Stimulated activated CD4-positive, alpha-beta T cell treated with anti-CD3 and anti-CD28 coated beads, Interleukin-2, amount 100 ng/mL, for 48 hours (primary cell): Measurements from ENCODE around the gene CRAMP1.

Experiments
- DNase-seq, 2 donors: peaks; one replicate each; pipeline ENCODE4 v3.0.0-alpha.2; 2020

Gene CRAMP1

GRCh38 chr16:1657841-1658240, 45.7 kb downstream of the CRAMP1 start:
- no peak for DNase-seq

GRCh38 chr16:1659031-1659430, 46.9 kb downstream of the CRAMP1 start:
- no peak for DNase-seq

GRCh38 chr16:1661826-1662225, 49.7 kb downstream of the CRAMP1 start:
- no peak for DNase-seq

DNA sequence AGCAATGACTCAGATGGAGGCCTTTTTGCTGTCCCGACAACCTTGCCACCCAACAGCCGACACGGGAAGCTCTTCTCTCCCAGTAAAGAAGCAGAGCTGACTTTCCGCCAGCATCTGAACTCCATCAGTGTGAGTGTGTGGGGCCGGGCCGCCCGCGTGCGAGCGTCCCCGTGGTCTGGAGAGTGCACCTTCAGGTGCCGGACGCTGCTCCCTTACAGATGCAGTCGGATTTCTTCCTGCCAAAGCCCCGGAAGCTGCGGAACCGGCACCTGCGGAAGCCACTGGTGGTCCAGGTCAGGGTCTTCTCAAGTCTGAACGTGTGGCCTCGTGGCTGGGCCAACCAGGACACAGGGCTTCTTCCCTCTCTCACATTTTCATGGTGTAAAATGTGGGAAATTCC, 50.4 kb downstream of the CRAMP1 start:
- no peak for DNase-seq

DNA sequence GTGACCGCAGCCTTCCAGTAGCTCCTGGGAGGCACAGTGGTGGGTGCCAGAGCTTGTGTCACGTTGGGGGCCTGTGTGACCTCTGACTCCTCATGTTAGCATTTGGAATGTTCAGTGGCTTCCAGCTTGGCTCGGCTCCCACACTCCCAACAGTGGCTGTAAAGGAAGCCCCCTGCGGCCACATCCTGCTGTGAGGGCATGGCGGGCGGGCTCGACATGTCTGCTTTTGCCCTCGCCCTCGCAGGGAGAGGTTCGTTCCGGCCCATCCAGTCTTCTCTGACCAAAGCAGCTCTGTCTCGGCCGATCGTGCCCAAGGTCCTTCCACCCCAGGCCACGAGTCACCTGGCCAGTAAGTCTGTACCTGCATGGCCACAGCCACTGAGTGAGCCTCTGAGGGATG, 53.7 kb downstream of the CRAMP1 start:
- no peak for DNase-seq

GRCh38 chr16:1666316-1666715, 54.2 kb downstream of the CRAMP1 start:
- no peak for DNase-seq

DNA sequence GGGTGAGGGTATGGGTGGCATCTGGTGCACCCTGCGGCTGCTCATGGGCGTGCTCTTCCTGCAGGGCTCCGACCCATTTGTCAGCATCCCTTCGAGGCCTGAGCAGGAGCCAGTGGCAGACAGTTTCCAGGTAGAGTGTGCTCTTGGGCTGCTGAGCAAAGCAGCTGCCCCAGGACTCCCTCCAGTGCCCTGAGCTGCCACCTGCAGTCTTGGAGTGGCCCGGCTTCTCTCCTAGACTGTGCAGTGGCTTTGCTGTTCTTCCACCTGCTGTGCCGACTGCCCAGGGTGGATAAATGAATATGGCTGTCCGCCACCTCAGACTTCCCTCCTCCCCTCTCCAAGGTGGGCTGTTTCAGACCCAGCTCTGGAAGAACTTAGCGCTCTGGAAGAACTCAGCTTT, 55.1 kb downstream of the CRAMP1 start:
- DNase-seq = no peak

GRCh38 chr16:1667916-1668315, 55.8 kb downstream of the CRAMP1 start:
- no peak for DNase-seq

DNA sequence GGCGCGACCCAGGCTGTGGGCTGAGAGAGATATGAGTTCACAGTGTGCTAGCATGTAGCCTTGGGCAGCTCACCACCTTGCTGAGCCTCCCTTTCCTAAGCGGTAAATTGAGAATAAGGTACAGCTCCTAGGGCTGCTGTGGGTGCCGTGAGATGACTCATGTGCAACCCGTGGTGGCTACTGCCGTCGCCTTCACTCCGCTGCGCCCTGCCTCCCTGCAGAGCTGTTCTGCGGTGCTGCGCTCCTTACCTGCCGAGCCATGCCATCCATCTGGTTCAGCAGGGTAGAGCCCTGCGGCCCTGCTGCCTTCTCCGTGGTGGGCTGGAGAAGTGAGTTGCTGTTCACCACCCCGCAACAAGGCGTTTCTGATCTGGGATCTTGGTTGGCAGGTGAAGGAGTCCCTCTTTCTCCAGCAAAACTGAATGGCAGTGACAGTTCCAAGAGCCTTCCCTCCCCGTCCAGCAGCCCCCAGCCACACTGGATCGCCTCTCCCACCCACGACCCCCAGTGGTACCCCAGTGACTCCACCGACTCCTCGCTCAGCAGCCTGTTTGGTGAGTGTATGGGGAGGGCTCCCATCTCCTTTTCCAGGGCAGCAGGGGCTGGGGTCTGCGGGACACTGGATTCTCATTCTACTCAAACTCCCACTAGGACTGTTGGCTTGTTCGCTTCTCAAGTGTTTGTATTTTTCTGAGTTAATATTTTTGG, 56.6 kb downstream of the CRAMP1 start:
- no peak for DNase-seq

DNA sequence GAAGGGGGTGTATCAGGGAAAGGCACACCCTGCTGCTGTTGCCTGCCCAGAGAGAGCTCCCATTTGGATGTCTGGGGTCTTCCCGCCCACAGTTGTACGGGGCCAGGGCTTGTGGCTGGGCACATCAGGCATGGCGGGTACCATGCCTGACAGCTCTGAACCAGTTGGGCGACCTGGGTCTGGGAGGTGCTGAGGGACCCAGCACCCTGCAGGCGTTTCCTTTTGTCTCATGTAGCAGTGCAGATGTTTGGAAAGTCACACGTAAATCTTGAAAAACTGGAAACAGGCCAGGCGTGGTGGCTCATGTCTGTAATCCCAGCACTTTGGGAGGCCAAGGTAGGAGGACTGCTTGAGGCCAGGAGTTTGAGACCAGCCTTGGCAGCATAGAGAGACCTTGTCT, 57.5 kb downstream of the CRAMP1 start:
- DNase-seq = no peak

- DNase-seq = no peak
These were observed 58.2 kb downstream of the CRAMP1 start for GRCh38 chr16:1670371-1670770.

- DNase-seq = no peak
These were observed 58.7 kb downstream of the CRAMP1 start for GRCh38 chr16:1670866-1671265.

DNA sequence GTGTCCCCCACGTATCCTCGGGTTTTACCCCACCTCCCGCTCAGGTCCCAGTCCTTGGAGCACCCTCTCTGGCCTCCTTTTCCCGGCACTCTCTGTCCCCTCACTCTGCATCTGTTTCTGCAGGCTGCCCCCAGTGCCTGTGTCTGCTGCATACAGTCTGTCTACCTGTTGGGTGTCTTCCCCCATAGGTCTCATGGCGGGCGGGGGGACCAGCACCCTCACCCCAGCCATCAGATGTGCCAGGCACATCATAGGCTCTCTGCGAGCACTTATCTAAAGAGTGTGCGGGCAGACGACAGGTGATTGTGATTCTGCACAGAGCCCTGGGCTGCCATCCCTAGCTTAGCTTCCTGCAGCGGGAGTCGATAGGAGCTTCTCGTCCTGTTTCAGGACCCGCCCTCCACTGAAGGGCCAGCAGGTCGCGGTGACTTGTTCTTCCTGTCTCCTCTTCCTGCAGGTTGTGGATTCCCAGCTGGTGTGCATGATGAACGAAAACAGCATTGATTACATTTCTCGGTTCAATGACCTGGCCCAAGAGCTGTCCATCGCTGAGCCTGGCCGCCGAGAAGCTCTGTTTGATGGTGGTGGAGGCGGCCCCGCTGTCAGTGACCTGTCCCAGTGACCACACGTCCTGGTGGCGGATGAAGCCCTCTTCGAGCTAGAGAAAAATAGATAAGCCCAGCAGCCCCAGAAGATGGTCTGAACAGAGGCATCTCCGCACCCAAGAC, 61.4 kb downstream of the CRAMP1 start:
- DNase-seq = no peak

GRCh38 chr16:1674306-1674705, 62.1 kb downstream of the CRAMP1 start:
- no peak for DNase-seq

GRCh38 chr16:1674751-1675664, 62.8 kb downstream of the CRAMP1 start:
- DNase-seq = no peak

DNA sequence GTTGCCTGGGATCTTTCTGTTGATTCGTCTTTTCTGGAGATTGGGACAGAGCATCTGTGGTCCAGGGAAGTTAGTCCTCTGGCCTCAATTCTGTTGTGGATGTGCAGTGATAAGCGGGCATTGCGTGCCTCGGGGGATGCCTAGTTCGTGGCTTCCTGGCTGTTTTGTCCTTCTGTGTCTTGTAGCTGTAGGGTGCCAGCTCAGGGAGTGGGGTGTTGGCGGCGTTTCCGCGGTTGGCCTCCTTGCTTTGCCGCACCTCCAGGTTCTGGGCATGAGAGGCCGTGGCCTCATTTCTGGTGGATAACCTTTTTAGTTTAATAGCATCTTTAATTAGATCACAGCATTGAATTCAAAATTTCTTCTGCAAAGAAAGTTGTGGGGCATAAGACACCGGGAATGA, 64.5 kb downstream of the CRAMP1 start:
- no peak for DNase-seq

DNA sequence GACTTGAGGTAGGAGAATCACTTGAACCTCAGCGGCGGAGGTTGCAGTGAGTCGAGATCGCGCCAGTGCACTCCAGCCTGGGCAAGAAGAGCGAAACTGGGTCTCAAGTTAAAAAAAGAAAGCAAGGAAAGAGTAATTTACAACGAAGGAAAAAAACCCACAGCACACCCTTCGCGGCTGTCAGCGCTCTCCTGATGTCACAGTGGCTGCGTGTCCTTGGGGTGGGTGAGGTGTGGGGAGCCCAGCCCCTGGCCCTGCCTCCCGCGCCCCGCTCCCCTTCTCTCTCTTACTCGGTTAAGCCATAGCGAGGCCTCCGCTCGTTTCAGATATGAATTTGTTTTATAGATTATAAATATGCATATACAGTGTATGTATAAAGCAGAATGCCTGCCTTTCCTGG, 65.2 kb downstream of the CRAMP1 start:
- no peak for DNase-seq

DNA sequence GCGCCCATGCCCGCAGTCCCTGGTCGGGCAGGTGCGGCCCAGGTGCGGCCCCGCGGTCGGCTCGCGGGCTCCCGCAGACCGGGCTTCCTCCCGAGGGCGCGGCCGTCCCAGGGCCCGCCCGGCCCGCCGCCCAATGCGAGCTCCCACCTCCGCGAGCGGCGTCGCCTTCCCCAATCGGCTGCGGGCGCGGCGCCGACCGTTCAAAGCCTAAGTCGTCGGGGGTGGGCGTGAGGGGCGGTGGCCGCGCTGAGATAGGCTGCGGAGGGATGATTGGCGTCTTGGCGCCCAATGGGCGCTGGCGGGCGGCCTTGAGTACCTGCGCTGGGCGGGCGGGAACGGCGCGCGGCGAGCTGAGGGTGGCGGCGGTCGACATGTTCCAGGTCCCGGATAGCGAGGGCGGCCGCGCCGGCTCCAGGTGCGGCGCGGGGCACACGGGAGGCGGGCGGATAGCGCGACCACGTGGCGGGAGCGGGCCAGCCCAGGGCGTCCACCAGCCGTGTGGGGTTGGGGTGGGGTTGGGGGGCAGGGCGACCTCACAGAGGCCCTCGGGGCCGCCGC, 65.9 kb downstream of the CRAMP1 start, which contains the start of gene JPT2:
TSS of gene JPT2 (plus strand) at position 338 of the 558 bp plus-strand sequence. CDS start at position 372, 34 bp downstream.
- DNase-seq = peak; percentile 93 to 95

- DNase-seq = peak; percentile 10 to 24
These were observed 66.4 kb downstream of the CRAMP1 start for GRCh38 chr16:1678500-1679098.

- no peak for DNase-seq
These were observed 68.2 kb downstream of the CRAMP1 start for GRCh38 chr16:1680361-1680760.

- DNase-seq = no peak
These were observed 68.9 kb downstream of the CRAMP1 start for GRCh38 chr16:1681032-1681431.

- no peak for DNase-seq
These were observed 75.5 kb downstream of the CRAMP1 start for GRCh38 chr16:1687427-1688316.
